Measurements from ENCODE around the gene PLA2G7. TPM values are rescaled to one million over a fixed set of nuclear protein-coding genes. Genes with fewer than 3 reads are reported as not detected.

PLA2G7 gene
- total RNA-seq, 2 donors from 2014 or later, result 6.2 to 38.2 TPM

DNA sequence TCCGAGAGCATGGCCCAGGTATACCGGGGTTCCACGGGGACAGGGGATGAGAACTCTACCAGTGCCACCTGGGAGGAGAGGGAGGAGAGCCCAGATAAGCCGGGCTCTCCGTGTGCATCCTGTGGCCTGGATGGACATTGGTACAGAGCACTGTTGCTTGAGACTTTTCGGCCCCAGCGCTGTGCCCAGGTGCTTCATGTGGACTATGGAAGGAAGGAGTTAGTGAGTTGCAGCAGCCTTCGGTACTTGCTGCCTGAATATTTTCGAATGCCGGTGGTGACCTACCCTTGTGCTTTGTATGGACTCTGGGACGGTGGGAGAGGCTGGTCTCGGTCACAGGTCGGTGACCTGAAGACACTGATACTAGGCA is 46.2 kb downstream of the PLA2G7 start:
- Histone ChIP-seq H3K4me3 (no peak overlapping the region), H3K36me3 (no peaks in the 10 kb centered on the region), H3K9me3 (no peaks in the 10 kb centered on the region), H3K27ac (no peak overlapping the region), H3K27me3 (replicated peaks; ENCODE audit: insufficient read depth) (no peaks in the 10 kb centered on the region), H3K4me1 (replicated peaks) (no peaks in the 10 kb centered on the region)
- TF ChIP-seq POLR2A (IDR thresholded peaks at IDR 0.05), result no peak
- TF ChIP-seq, protein P1, sequence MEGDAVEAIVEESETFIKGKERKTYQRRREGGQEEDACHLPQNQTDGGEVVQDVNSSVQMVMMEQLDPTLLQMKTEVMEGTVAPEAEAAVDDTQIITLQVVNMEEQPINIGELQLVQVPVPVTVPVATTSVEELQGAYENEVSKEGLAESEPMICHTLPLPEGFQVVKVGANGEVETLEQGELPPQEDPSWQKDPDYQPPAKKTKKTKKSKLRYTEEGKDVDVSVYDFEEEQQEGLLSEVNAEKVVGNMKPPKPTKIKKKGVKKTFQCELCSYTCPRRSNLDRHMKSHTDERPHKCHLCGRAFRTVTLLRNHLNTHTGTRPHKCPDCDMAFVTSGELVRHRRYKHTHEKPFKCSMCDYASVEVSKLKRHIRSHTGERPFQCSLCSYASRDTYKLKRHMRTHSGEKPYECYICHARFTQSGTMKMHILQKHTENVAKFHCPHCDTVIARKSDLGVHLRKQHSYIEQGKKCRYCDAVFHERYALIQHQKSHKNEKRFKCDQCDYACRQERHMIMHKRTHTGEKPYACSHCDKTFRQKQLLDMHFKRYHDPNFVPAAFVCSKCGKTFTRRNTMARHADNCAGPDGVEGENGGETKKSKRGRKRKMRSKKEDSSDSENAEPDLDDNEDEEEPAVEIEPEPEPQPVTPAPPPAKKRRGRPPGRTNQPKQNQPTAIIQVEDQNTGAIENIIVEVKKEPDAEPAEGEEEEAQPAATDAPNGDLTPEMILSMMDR (IDR thresholded peaks at IDR 0.05), result no peak
- no peak for TF ChIP-seq POLR2AphosphoS5 (IDR thresholded peaks at IDR 0.05)
- WGBS, result 93% methylated on average over 9 of the region's 13 CpGs
- intact Hi-C loops (cut with DNase I), result no loop called here
- no peak for DNase-seq (ENCODE audit: low spot score)

DNA sequence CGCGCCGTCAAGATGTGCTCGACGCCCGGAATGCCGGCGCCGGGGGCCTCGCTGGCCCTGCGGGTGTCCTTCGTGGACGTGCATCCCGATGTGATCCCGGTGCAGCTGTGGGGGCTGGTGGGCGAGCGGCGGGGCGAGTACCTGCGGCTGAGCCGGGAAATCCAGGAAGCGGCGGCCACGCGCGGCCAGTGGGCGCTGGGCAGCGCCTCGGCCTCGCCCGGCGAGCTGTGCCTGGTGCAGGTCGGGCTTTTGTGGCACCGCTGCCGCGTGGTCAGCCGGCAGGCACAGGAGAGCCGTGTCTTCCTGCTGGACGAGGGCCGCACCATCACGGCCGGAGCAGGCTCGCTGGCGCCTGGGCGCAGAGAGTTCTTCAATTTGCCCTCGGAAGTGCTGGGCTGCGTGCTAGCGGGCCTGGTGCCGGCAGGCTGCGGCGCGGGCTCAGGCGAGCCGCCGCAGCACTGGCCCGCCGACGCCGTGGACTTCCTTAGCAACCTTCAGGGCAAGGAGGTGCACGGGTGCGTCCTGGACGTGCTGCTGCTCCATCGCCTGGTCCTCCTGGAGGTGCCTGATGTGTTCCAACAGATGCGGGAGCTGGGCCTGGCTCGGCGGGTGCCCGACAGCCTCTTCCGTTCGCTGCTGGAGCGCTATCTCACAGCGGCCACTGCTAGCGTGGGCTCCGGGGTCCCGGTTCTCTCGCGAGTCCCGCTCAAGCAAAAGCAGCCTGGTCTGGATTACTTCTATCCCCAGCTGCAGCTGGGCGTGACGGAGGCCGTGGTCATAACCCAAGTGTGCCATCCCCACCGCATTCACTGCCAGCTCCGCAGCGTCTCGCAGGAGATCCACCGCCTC is 46.8 kb downstream of the PLA2G7 start:
- no peaks in the 10 kb centered on the region for H3K9me3 ChIP-seq
- no peak overlapping the region for H3K27ac ChIP-seq
- H3K4me1 ChIP-seq (replicated peaks), result no peaks in the 10 kb centered on the region
- DNase-seq (ENCODE audit: low spot score), result no peak
- TF ChIP-seq POLR2AphosphoS5 (IDR thresholded peaks at IDR 0.05) (no peak), POLR2A (IDR thresholded peaks at IDR 0.05) (no peak)
- TF ChIP-seq, protein P1 (IDR thresholded peaks at IDR 0.05), result no peak
- H3K27me3 ChIP-seq (replicated peaks; ENCODE audit: insufficient read depth), result no peaks in the 10 kb centered on the region
- intact Hi-C loops (cut with DNase I), result no loop called here
- 94% methylated on average over 57 of the region's 85 CpGs for WGBS
- H3K36me3 ChIP-seq, result no peaks in the 10 kb centered on the region
- no peak overlapping the region for H3K4me3 ChIP-seq

DNA sequence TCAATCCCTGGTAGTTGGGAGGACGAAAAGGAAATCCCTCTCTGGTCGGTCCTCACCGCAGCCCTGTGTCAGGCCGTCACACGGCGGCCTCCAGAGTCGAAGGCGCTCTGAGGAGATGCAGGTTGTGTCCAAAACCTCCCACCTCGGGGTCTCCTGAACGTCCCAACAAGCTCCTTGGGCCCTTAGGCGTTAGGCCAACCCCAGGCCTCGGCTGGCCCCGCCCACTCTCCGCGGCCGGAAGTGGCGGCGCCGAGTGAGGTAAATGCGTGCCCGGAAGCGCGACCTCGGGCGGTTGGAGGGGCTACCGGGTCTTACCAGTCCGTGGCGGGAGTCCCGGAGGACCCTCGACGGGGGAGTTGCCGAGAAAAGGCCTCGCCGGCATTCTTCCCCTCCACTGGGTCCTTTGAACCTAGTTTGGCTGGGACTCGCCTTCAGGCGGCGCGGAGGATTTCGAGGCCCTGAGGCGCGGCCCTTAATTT is 47.5 kb downstream of the PLA2G7 start, which contains the start of gene TDRD6:
TDRD6 (plus strand) TSS at position 267 of the 479 bp plus-strand sequence. CDS start 244 bp downstream, outside the sequence.
- no peaks in the 10 kb centered on the region for H3K27me3 ChIP-seq (replicated peaks; ENCODE audit: insufficient read depth)
- no peaks in the 10 kb centered on the region for H3K9me3 ChIP-seq
- no peak within 1 kb of the TSS for H3K27ac ChIP-seq
- no peak within 1 kb of the TSS for H3K4me3 ChIP-seq
- no peaks in the 10 kb centered on the region for H3K36me3 ChIP-seq
- WGBS, result 93% methylated on average over 39 of the region's 41 CpGs
- TF ChIP-seq POLR2A (IDR thresholded peaks at IDR 0.05), result no peak
- no peak for TF ChIP-seq POLR2AphosphoS5 (IDR thresholded peaks at IDR 0.05)
- TF ChIP-seq, protein P1 (IDR thresholded peaks at IDR 0.05), result no peak
- DNase-seq (ENCODE audit: low spot score), result no peak
- intact Hi-C loops (cut with DNase I), result no loop called here
- H3K4me1 ChIP-seq (replicated peaks), result no peaks in the 10 kb centered on the region

DNA sequence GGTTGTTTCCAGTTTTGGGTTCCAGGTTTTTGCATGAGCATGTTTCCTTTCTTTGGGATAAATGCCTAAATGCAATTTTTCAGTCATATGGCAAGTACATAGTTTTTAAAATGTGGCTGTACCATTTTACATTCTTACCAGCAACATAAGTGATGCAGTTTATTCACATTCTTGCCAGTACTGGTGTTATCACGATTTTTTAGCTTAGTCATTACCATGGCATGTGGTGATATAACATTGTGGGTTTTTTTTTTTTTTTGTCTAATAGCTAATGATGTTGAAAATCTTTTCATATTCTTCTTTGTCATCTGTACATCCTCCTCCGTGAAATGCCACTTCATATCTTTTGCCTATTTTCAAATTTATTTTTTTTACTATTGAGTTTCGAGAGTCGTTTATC is 50.4 kb downstream of the PLA2G7 start:
- H3K4me1 ChIP-seq (replicated peaks), result no peaks in the 10 kb centered on the region
- no peak for TF ChIP-seq POLR2AphosphoS5 (IDR thresholded peaks at IDR 0.05)
- TF ChIP-seq, protein P1 (IDR thresholded peaks at IDR 0.05), result no peak
- no peak for TF ChIP-seq POLR2A (IDR thresholded peaks at IDR 0.05)
- H3K27me3 ChIP-seq (replicated peaks; ENCODE audit: insufficient read depth), result no peaks in the 10 kb centered on the region
- H3K4me3 ChIP-seq, result no peak overlapping the region
- no peaks in the 10 kb centered on the region for H3K36me3 ChIP-seq
- no peaks in the 10 kb centered on the region for H3K9me3 ChIP-seq
- no peak for DNase-seq (ENCODE audit: low spot score)
- WGBS, result 88% methylated on average over 4 of the region's 4 CpGs
- no peak overlapping the region for H3K27ac ChIP-seq
- intact Hi-C loops (cut with DNase I), result no loop called here

DNA sequence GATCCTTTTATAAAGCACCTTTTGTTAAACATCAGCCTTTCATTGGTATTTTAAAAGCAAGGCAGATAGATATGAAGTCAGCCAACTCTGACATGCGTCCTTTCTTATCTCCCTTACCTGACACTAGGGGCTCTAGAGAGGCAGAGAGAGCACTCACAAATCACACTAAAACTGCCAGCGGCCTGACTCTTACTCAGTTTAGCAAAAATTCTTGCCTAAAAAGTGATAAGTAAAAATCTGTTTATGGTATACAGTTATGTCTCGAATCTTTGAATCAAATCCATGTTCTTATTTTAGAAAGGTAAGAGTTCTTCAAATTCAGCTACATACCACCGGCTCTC is 57.9 kb downstream of the PLA2G7 start:
- Histone ChIP-seq H3K4me3 (no peak overlapping the region), H3K27me3 (replicated peaks; ENCODE audit: insufficient read depth) (no peaks in the 10 kb centered on the region), H3K36me3 (no peaks in the 10 kb centered on the region), H3K9me3 (no peaks in the 10 kb centered on the region), H3K27ac (no peak overlapping the region), H3K4me1 (replicated peaks) (no peaks in the 10 kb centered on the region)
- 80% methylated on average over 4 of the region's 4 CpGs for WGBS
- DNase-seq (ENCODE audit: low spot score), result no peak
- TF ChIP-seq POLR2A (IDR thresholded peaks at IDR 0.05) (no peak), POLR2AphosphoS5 (IDR thresholded peaks at IDR 0.05) (no peak)
- TF ChIP-seq, protein P1 (IDR thresholded peaks at IDR 0.05), result no peak
- intact Hi-C loops (cut with DNase I), result no loop called here
